HEK293 (cell line): ENCODE measurements around the gene ASTN2.

Experiments
- CTCF ChIA-PET: fragments of 350-600 bp; formaldehyde crosslinking; extraction: SDS; loops from one replicate; lab custom pipeline; 2021; ENCODE audit warnings: antibody characterized with exemption; lab: Yijun Ruan, JAX
- POLR2A ChIA-PET: fragments of 300-600 bp; formaldehyde crosslinking; extraction: SDS; loops from one replicate; lab custom pipeline; 2020; ENCODE audit warnings: antibody characterized with exemption, inconsistent platforms; lab: Yijun Ruan, JAX
- H3K27ac ChIP-seq: fragments of 200-500 bp; sonication (Bioruptor generic); 2 replicates; pipeline ENCODE4 v1.5.1; 2014; ENCODE audit warnings: low read depth, low read length, control low read depth, inconsistent platforms; ENCODE audit errors: extremely low read depth
- H3K36me3 ChIP-seq, 2 experiments: fragments of 200-500 bp in 1 of 2; sonication (Bioruptor generic) in 1 of 2; 1 replicate in 1 of 2; 2 replicates in 1 of 2; pipeline ENCODE4 v1.5.1; 2014 to 2017; ENCODE audit warnings: inconsistent platforms in 2 of 2, low read length in 2 of 2; ENCODE audit not compliant: control insufficient read depth in 2 of 2, insufficient read depth in 1 of 2
- H3K4me1 ChIP-seq: fragments of 200-500 bp; sonication (Bioruptor generic); 2 replicates; pipeline ENCODE4 v1.5.1; 2014; ENCODE audit warnings: mild to moderate bottlenecking, low read length, inconsistent platforms; ENCODE audit not compliant: control insufficient read depth, insufficient read depth
- H3K4me3 ChIP-seq: 2 replicates; pipeline ENCODE4 v1.5.1; 2011; ENCODE audit warnings: low read depth, mild to moderate bottlenecking, control low read depth, low read length, moderate library complexity
- H3K9me3 ChIP-seq: fragments of 200-500 bp; sonication (Bioruptor generic); 2 replicates; pipeline ENCODE4 v1.5.1; 2014; ENCODE audit warnings: low read depth, low read length, inconsistent platforms; ENCODE audit not compliant: control insufficient read depth, insufficient read depth
- KLF10 ChIP-seq: fragments of 450-650 bp; IDR thresholded peaks from 2 replicates; pipeline ENCODE4 v1.5.1; 2018; ENCODE audit warnings: missing biosample characterization, mild to moderate bottlenecking, missing genetic modification characterization
- MZF1 ChIP-seq: fragments of 450-650 bp; formaldehyde crosslinking; IDR thresholded peaks from 2 replicates; pipeline ENCODE4 v1.5.1; 2017; ENCODE audit warnings: missing biosample characterization, missing genetic modification characterization, borderline replicate concordance
- PATZ1 ChIP-seq: fragments of 450-650 bp; formaldehyde crosslinking; IDR thresholded peaks from 2 replicates; pipeline ENCODE4 v1.5.1; 2016; ENCODE audit warnings: missing biosample characterization, missing genetic modification characterization
- SP2 ChIP-seq: fragments of 450-650 bp; formaldehyde crosslinking; IDR thresholded peaks from 2 replicates; pipeline ENCODE4 v1.5.1; 2016; ENCODE audit warnings: missing biosample characterization, missing genetic modification characterization
- ZBTB10 ChIP-seq: fragments of 450-650 bp; formaldehyde crosslinking; IDR thresholded peaks from 2 replicates; pipeline ENCODE4 v1.5.1; 2016; ENCODE audit warnings: missing biosample characterization, missing genetic modification characterization
- ZBTB20 ChIP-seq: fragments of 450-650 bp; formaldehyde crosslinking; IDR thresholded peaks from 2 replicates; pipeline ENCODE4 v1.5.1; 2016; ENCODE audit warnings: missing biosample characterization, missing genetic modification characterization
- ZBTB44 ChIP-seq: fragments of 450-650 bp; IDR thresholded peaks from 2 replicates; pipeline ENCODE4 v1.5.1; 2018; ENCODE audit warnings: missing biosample characterization, mild to moderate bottlenecking, missing genetic modification characterization
- ZNF148 ChIP-seq: fragments of 450-650 bp; formaldehyde crosslinking; IDR thresholded peaks from 2 replicates; pipeline ENCODE4 v1.5.0; 2017; ENCODE audit warnings: missing biosample characterization, missing genetic modification characterization, borderline replicate concordance
- ZNF19 ChIP-seq: fragments of 450-650 bp; formaldehyde crosslinking; IDR thresholded peaks from 2 replicates; pipeline ENCODE4; 2016; ENCODE audit warnings: missing biosample characterization, missing genetic modification characterization, low read depth
- ZNF335 ChIP-seq: fragments of 450-650 bp; formaldehyde crosslinking; conservative IDR thresholded peaks from 2 replicates; pipeline ENCODE4 v1.5.1; 2016; ENCODE audit warnings: missing biosample characterization, missing genetic modification characterization
- ZNF518A ChIP-seq: fragments of 450-650 bp; formaldehyde crosslinking; conservative IDR thresholded peaks from 2 replicates; pipeline ENCODE4 v1.5.1; 2016; ENCODE audit warnings: low read depth, missing biosample characterization, missing genetic modification characterization
- ZNF558 ChIP-seq: fragments of 450-650 bp; formaldehyde crosslinking; IDR thresholded peaks from 2 replicates; pipeline ENCODE4 v1.5.1; 2016; ENCODE audit warnings: missing biosample characterization, missing genetic modification characterization
- ZNF610 ChIP-seq: fragments of 450-650 bp; formaldehyde crosslinking; IDR thresholded peaks from 2 replicates; pipeline ENCODE4 v1.5.1; 2016; ENCODE audit warnings: missing biosample characterization, missing genetic modification characterization, borderline replicate concordance
- ZNF660 ChIP-seq: fragments of 450-650 bp; IDR thresholded peaks from 2 replicates; pipeline ENCODE4 v1.5.1; 2018; ENCODE audit warnings: missing biosample characterization, mild to moderate bottlenecking, missing genetic modification characterization
- ZNF76 ChIP-seq: fragments of 450-650 bp; formaldehyde crosslinking; IDR thresholded peaks from 2 replicates; pipeline ENCODE4; 2016; ENCODE audit warnings: low read depth, missing biosample characterization, missing genetic modification characterization, borderline replicate concordance
- ZNF777 ChIP-seq: fragments of 450-650 bp; formaldehyde crosslinking; IDR thresholded peaks from 2 replicates; pipeline ENCODE4 v1.5.1; 2017; ENCODE audit warnings: missing biosample characterization, missing genetic modification characterization, borderline replicate concordance
- ZNF837 ChIP-seq: fragments of 450-650 bp; formaldehyde crosslinking; IDR thresholded peaks from 2 replicates; pipeline ENCODE4 v1.5.1; 2016; ENCODE audit warnings: missing biosample characterization, missing genetic modification characterization

The ASTN2 gene

GRCh38 chr9:116944714-116945534 lies 469.9 kb downstream of the ASTN2 start:
- H3K9me3 ChIP-seq: no peaks in the 10 kb centered on the region
- H3K4me1 ChIP-seq: no peaks in the 10 kb centered on the region
- CTCF ChIA-PET: interaction anchor here (0.7 kb wide), 1 partner anchor 465 kb away, joined by 3 read pairs; no protein-coding TSS in a partner anchor
- H3K4me3 ChIP-seq: no peak overlapping the region
- H3K36me3 ChIP-seq: no peaks in the 10 kb centered on the region
- TF ChIP-seq ZNF660 (no peak), ZNF335 (tag by site-specific recombination) (no peak), ZNF76 (tag by site-specific recombination) (no peak), ZBTB20 (no peak), ZBTB10 (tag by site-specific recombination) (no peak), ZNF610 (tag by site-specific recombination) (no peak)
- H3K27ac ChIP-seq: no peak overlapping the region
- POLR2A ChIA-PET: no interaction called here

GRCh38 chr9:116943970-116944369 lies 470.9 kb downstream of the ASTN2 start:
- POLR2A ChIA-PET: no interaction called here
- CTCF ChIA-PET: no interaction called here
- H3K36me3 ChIP-seq: no peaks in the 10 kb centered on the region
- no peak for TF ChIP-seq ZBTB44 (tag by site-specific recombination)
- TF ChIP-seq ZNF777: no peak
- TF ChIP-seq ZNF148 (tag by site-specific recombination): no peak
- TF ChIP-seq ZNF19 (tag by site-specific recombination): no peak
- TF ChIP-seq ZNF837 (tag by site-specific recombination): no peak
- TF ChIP-seq KLF10: no peak
- TF ChIP-seq SP2 (tag by site-specific recombination): no peak
- no peak for TF ChIP-seq ZNF558 (tag by site-specific recombination)
- no peak for TF ChIP-seq ZNF660
- TF ChIP-seq PATZ1 (tag by site-specific recombination): no peak
- no peak for TF ChIP-seq ZNF518A (tag by site-specific recombination)
- TF ChIP-seq MZF1 (tag by site-specific recombination): no peak
- H3K27ac ChIP-seq: no peak overlapping the region
- no peaks in the 10 kb centered on the region for H3K9me3 ChIP-seq
- H3K4me3 ChIP-seq: no peak overlapping the region
- H3K4me1 ChIP-seq: no peaks in the 10 kb centered on the region
